HEK293 (cell line): ENCODE measurements around the gene SIN3A.
A peak's percentile ranks its signal among the peaks of the same experiment; 100 is the strongest.

Experiments
- CTCF ChIA-PET: fragments of 350-600 bp; formaldehyde crosslinking; extraction: SDS; loops from one replicate; lab custom pipeline; 2021; ENCODE audit warnings: antibody characterized with exemption; lab: Yijun Ruan, JAX
- POLR2A ChIA-PET: fragments of 300-600 bp; formaldehyde crosslinking; extraction: SDS; loops from one replicate; lab custom pipeline; 2020; ENCODE audit warnings: antibody characterized with exemption, inconsistent platforms; lab: Yijun Ruan, JAX
- H3K27ac ChIP-seq: fragments of 200-500 bp; sonication (Bioruptor generic); 2 replicates; pipeline ENCODE4 v1.5.1; 2014; ENCODE audit warnings: low read depth, low read length, control low read depth, inconsistent platforms; ENCODE audit errors: extremely low read depth
- H3K36me3 ChIP-seq, 2 experiments: fragments of 200-500 bp in 1 of 2; sonication (Bioruptor generic) in 1 of 2; 1 replicate in 1 of 2; 2 replicates in 1 of 2; pipeline ENCODE4 v1.5.1; 2014 to 2017; ENCODE audit warnings: inconsistent platforms in 2 of 2, low read length in 2 of 2; ENCODE audit not compliant: control insufficient read depth in 2 of 2, insufficient read depth in 1 of 2
- H3K4me1 ChIP-seq: fragments of 200-500 bp; sonication (Bioruptor generic); 2 replicates; pipeline ENCODE4 v1.5.1; 2014; ENCODE audit warnings: mild to moderate bottlenecking, low read length, inconsistent platforms; ENCODE audit not compliant: control insufficient read depth, insufficient read depth
- H3K4me3 ChIP-seq: 2 replicates; pipeline ENCODE4 v1.5.1; 2011; ENCODE audit warnings: low read depth, mild to moderate bottlenecking, control low read depth, low read length, moderate library complexity
- H3K9me3 ChIP-seq: fragments of 200-500 bp; sonication (Bioruptor generic); 2 replicates; pipeline ENCODE4 v1.5.1; 2014; ENCODE audit warnings: low read depth, low read length, inconsistent platforms; ENCODE audit not compliant: control insufficient read depth, insufficient read depth
- BCL11B ChIP-seq: fragments of 450-650 bp; formaldehyde crosslinking; IDR thresholded peaks from 2 replicates; pipeline ENCODE4 v1.5.1; 2016; ENCODE audit warnings: low read depth, missing biosample characterization, missing genetic modification characterization
- EGR2 ChIP-seq: fragments of 450-650 bp; formaldehyde crosslinking; IDR thresholded peaks from 2 replicates; pipeline ENCODE4 v1.5.1; 2016; ENCODE audit warnings: low read depth, missing biosample characterization, missing genetic modification characterization
- KLF8 ChIP-seq: fragments of 450-650 bp; formaldehyde crosslinking; IDR thresholded peaks from 2 replicates; pipeline ENCODE4 v1.5.1; 2016; ENCODE audit warnings: missing biosample characterization, missing genetic modification characterization
- OSR2 ChIP-seq: fragments of 450-650 bp; formaldehyde crosslinking; IDR thresholded peaks from 2 replicates; pipeline ENCODE4 v1.5.1; 2016; ENCODE audit warnings: missing biosample characterization, missing genetic modification characterization
- SP3 ChIP-seq: fragments of 450-650 bp; formaldehyde crosslinking; IDR thresholded peaks from 2 replicates; pipeline ENCODE4 v1.5.1; 2016; ENCODE audit warnings: missing biosample characterization, missing genetic modification characterization
- TRIM28 ChIP-seq: IDR thresholded peaks from 2 replicates; pipeline ENCODE4 v1.6.1; 2011; ENCODE audit warnings: low read length, control low read depth, borderline replicate concordance
- YY1 ChIP-seq: fragments of 450-650 bp; formaldehyde crosslinking; IDR thresholded peaks from 2 replicates; pipeline ENCODE4 v1.5.1; 2018; ENCODE audit warnings: missing biosample characterization, missing genetic modification characterization
- ZBTB10 ChIP-seq: fragments of 450-650 bp; formaldehyde crosslinking; IDR thresholded peaks from 2 replicates; pipeline ENCODE4 v1.5.1; 2016; ENCODE audit warnings: missing biosample characterization, missing genetic modification characterization
- ZFHX2 ChIP-seq: fragments of 450-650 bp; formaldehyde crosslinking; conservative IDR thresholded peaks from 2 replicates; pipeline ENCODE4 v1.5.1; 2016; ENCODE audit warnings: missing biosample characterization, missing genetic modification characterization
- ZNF132 ChIP-seq: fragments of 450-650 bp; formaldehyde crosslinking; IDR thresholded peaks from 2 replicates; pipeline ENCODE4 v1.5.1; 2017; ENCODE audit warnings: missing biosample characterization, missing genetic modification characterization, borderline replicate concordance
- ZNF155 ChIP-seq: fragments of 450-650 bp; formaldehyde crosslinking; IDR thresholded peaks from 2 replicates; pipeline ENCODE4 v1.5.1; 2016; ENCODE audit warnings: missing biosample characterization, missing genetic modification characterization
- ZNF157 ChIP-seq: fragments of 450-650 bp; formaldehyde crosslinking; IDR thresholded peaks from 2 replicates; pipeline ENCODE4 v1.5.1; 2016; ENCODE audit warnings: missing biosample characterization, missing genetic modification characterization
- ZNF19 ChIP-seq: fragments of 450-650 bp; formaldehyde crosslinking; IDR thresholded peaks from 2 replicates; pipeline ENCODE4; 2016; ENCODE audit warnings: missing biosample characterization, missing genetic modification characterization, low read depth
- ZNF362 ChIP-seq: fragments of 450-650 bp; formaldehyde crosslinking; IDR thresholded peaks from 2 replicates; pipeline ENCODE4 v1.5.1; 2016; ENCODE audit warnings: missing biosample characterization, missing genetic modification characterization
- ZNF37A ChIP-seq: fragments of 450-650 bp; IDR thresholded peaks from 2 replicates; pipeline ENCODE4 v1.5.1; 2018; ENCODE audit warnings: missing biosample characterization, missing genetic modification characterization
- ZNF391 ChIP-seq: fragments of 450-650 bp; formaldehyde crosslinking; IDR thresholded peaks from 2 replicates; pipeline ENCODE4 v1.5.1; 2016; ENCODE audit warnings: low read depth, missing biosample characterization, missing genetic modification characterization, borderline replicate concordance
- ZNF394 ChIP-seq: fragments of 450-650 bp; formaldehyde crosslinking; IDR thresholded peaks from 2 replicates; pipeline ENCODE4 v1.5.1; 2016; ENCODE audit warnings: missing biosample characterization, missing genetic modification characterization, mild to moderate bottlenecking, moderate library complexity, borderline replicate concordance
- ZNF416 ChIP-seq: fragments of 450-650 bp; formaldehyde crosslinking; IDR thresholded peaks from 2 replicates; pipeline ENCODE4 v1.5.1; 2016; ENCODE audit warnings: missing biosample characterization, missing genetic modification characterization
- ZNF423 ChIP-seq: fragments of 450-650 bp; formaldehyde crosslinking; IDR thresholded peaks from 2 replicates; pipeline ENCODE4 v1.5.1; 2016; ENCODE audit warnings: missing biosample characterization, missing genetic modification characterization
- ZNF600 ChIP-seq: fragments of 450-650 bp; formaldehyde crosslinking; IDR thresholded peaks from 2 replicates; pipeline ENCODE4 v1.5.1; 2016; ENCODE audit warnings: missing biosample characterization, missing genetic modification characterization
- ZNF624 ChIP-seq: fragments of 450-650 bp; formaldehyde crosslinking; IDR thresholded peaks from 2 replicates; pipeline ENCODE4 v1.5.1; 2017; ENCODE audit warnings: missing biosample characterization, missing genetic modification characterization
- ZNF777 ChIP-seq: fragments of 450-650 bp; formaldehyde crosslinking; IDR thresholded peaks from 2 replicates; pipeline ENCODE4 v1.5.1; 2017; ENCODE audit warnings: missing biosample characterization, missing genetic modification characterization, borderline replicate concordance
- ZNF785 ChIP-seq: fragments of 450-650 bp; formaldehyde crosslinking; IDR thresholded peaks from 2 replicates; pipeline ENCODE4 v1.5.1; 2016; ENCODE audit warnings: missing biosample characterization, missing genetic modification characterization
- ZNF830 ChIP-seq: fragments of 450-650 bp; IDR thresholded peaks from 2 replicates; pipeline ENCODE4 v1.5.0; 2018; ENCODE audit warnings: missing biosample characterization, missing genetic modification characterization, low read depth, mild to moderate bottlenecking, moderate library complexity

The SIN3A gene

GRCh38 chr15:75366163-75366562, 85.3 kb downstream of the SIN3A start:
- no peaks in the 10 kb centered on the region for H3K9me3 ChIP-seq
- CTCF ChIA-PET = interaction anchor here (1.4 to 5.3 kb wide), 6 partner anchors 11 to 318 kb away, joined by 6 to 66 read pairs (median 44); partner anchors contain the start of genes IMP3, SIN3A and SNX33
- H3K4me3 ChIP-seq = no peak overlapping the region
- H3K27ac ChIP-seq = no peak overlapping the region
- peaks cover 23 to 57% of the 10 kb centered on the region in 2 experiments for H3K36me3 ChIP-seq
- H3K4me1 ChIP-seq = peaks cover 8% of the 10 kb centered on the region
- TF ChIP-seq ZFHX2 (tag by site-specific recombination) = peak; percentile 58
- TF ChIP-seq ZNF394 = peak; percentile 68; the same call in 1 of the 2 replicates
- TF ChIP-seq EGR2 (tag by site-specific recombination) = peak; percentile 77
- no peak for TF ChIP-seq ZNF785 (tag by site-specific recombination)
- POLR2A ChIA-PET = interaction anchor here (2.7 to 5.8 kb wide), 2 partner anchors 18 to 87 kb away, joined by 31 to 242 read pairs; partner anchors contain the start of genes NEIL1 and SIN3A

DNA sequence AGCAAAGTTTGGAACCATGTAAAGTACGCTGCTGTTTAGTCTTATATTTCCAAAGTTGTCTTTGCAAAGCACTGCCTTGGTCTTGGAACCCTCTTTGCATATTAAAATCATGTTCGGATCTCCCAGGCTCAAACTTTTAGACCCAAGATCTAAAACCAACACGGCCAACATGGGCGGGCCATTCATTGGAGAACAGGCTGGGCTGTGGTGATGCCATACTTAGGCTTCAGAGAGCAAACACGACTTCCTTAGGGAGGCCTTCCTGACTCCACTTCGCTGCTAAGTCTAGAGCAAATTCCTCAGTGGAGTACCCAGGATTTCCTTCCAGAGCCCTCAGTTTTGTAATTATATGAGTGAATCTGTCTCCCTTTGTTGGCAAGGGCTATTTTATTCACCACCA, 86.6 kb downstream of the SIN3A start:
- no peak overlapping the region for H3K27ac ChIP-seq
- no peaks in the 10 kb centered on the region for H3K9me3 ChIP-seq
- TF ChIP-seq ZNF423 (tag by site-specific recombination) (no peak), ZNF19 (tag by site-specific recombination) (no peak), OSR2 (tag by site-specific recombination) (no peak)
- no peak overlapping the region for H3K4me3 ChIP-seq
- peaks cover 12 to 59% of the 10 kb centered on the region in 2 experiments; a peak in 2 of 3 replicates for H3K36me3 ChIP-seq
- POLR2A ChIA-PET = no interaction called here
- CTCF ChIA-PET = interaction anchor here (0.7 kb wide), 1 partner anchor 87 kb away, joined by 4 read pairs; the partner anchor contains the start of gene SIN3A
- H3K4me1 ChIP-seq = peaks cover 8% of the 10 kb centered on the region

GRCh38 chr15:75363786-75364185, 87.7 kb downstream of the SIN3A start:
- CTCF ChIA-PET = no interaction called here
- TF ChIP-seq ZNF624 (tag by site-specific recombination) (no peak), ZNF37A (tag by site-specific recombination) (no peak), YY1 (tag by site-specific recombination) (no peak), ZBTB10 (tag by site-specific recombination) (no peak), ZNF157 (tag by site-specific recombination) (no peak), ZNF132 (tag by site-specific recombination) (no peak), ZNF416 (tag by site-specific recombination) (no peak), ZNF362 (no peak), KLF8 (tag by site-specific recombination) (no peak), SP3 (tag by site-specific recombination) (no peak), ZNF830 (tag by site-specific recombination) (no peak), BCL11B (tag by site-specific recombination) (no peak), ZNF785 (tag by site-specific recombination) (no peak), ZNF155 (tag by site-specific recombination) (no peak), ZNF391 (tag by site-specific recombination) (no peak), TRIM28 (no peak), ZNF777 (tag by site-specific recombination) (no peak), ZNF600 (tag by site-specific recombination) (no peak)
- peaks cover 4% of the 10 kb centered on the region; the same call in 1 of the 2 replicates for H3K4me1 ChIP-seq
- H3K4me3 ChIP-seq = no peak overlapping the region
- POLR2A ChIA-PET = interaction anchor here (1.6 kb wide), 1 partner anchor 10 kb away, joined by 3 read pairs; no protein-coding TSS in a partner anchor
- H3K9me3 ChIP-seq = no peaks in the 10 kb centered on the region
- no peak overlapping the region for H3K27ac ChIP-seq
- H3K36me3 ChIP-seq = peaks cover 11 to 68% of the 10 kb centered on the region in 2 experiments; a peak in 2 of 3 replicates
